HG03378 (cell line): ENCODE results near the gene ADAP1.
"Not testable (repeated sequence)": the region's sequence is repeated elsewhere in the genome, so short reads cannot be mapped to it uniquely, and the experiment has no call there.

Experiments
- ATAC-seq: cut with Tn5 transposase; IDR thresholded peaks from one replicate; pipeline ENCODE4 v1.9.1; 2021; ENCODE audit warnings: mild to moderate bottlenecking, moderate library complexity; ENCODE audit not compliant: unreplicated experiment

ADAP1 gene, protein sequence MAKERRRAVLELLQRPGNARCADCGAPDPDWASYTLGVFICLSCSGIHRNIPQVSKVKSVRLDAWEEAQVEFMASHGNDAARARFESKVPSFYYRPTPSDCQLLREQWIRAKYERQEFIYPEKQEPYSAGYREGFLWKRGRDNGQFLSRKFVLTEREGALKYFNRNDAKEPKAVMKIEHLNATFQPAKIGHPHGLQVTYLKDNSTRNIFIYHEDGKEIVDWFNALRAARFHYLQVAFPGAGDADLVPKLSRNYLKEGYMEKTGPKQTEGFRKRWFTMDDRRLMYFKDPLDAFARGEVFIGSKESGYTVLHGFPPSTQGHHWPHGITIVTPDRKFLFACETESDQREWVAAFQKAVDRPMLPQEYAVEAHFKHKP

GRCh38 chr7:954330-955238, at the start of gene ADAP1:
Gene ADAP1 (minus strand): TSS chr7:954680. CDS start chr7:954477, 203 bp downstream.
- no peak for ATAC-seq

- not testable (repeated sequence) for ATAC-seq
These were observed 48.0 kb upstream of the ADAP1 start for GRCh38 chr7:1002445-1002844.

- not testable (repeated sequence) for ATAC-seq
These were observed 47.5 kb upstream of the ADAP1 start for GRCh38 chr7:1002026-1002425.

DNA sequence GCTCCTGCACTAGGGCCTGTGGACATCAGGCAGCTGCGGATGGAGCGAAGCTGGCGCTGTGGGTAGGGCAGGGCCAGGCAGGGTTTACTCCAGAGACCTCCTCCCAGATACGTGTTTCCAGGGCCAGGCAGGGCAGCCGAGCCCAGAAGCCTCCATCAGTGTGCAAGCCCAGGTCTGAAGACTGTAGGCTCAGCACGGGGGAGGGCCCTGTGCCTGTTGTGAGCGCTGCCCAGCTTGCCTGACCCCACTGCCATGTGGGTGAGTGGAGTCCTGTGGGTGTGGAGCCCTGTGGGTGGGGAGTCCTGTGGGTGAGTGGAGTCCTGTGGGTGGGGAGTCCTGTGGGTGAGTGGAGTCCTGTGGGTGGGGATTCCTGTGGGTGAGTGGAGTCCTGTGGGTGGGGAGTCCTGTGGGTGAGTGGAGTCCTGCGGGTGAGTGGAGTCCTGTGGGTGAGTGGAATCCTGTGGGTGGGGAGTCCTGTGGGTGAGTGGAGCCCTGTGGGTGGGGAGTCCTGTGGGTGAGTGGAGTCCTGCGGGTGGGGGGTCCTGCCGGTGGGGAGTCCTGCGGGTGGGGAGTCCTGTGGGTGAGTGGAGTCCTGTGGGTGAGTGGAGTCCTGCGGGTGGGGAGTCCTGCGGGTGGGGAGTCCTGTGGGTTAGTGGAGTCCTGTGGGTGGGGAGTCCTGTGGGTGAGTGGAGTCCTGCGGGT, 46.7 kb upstream of the ADAP1 start:
- ATAC-seq: not testable (repeated sequence)

- no peak for ATAC-seq
These were observed 45.8 kb upstream of the ADAP1 start for GRCh38 chr7:999941-1000935.

- ATAC-seq: no peak
These were observed 44.8 kb upstream of the ADAP1 start for GRCh38 chr7:999149-999879.

GRCh38 chr7:997404-998395, 43.2 kb upstream of the ADAP1 start:
- ATAC-seq: no peak

DNA sequence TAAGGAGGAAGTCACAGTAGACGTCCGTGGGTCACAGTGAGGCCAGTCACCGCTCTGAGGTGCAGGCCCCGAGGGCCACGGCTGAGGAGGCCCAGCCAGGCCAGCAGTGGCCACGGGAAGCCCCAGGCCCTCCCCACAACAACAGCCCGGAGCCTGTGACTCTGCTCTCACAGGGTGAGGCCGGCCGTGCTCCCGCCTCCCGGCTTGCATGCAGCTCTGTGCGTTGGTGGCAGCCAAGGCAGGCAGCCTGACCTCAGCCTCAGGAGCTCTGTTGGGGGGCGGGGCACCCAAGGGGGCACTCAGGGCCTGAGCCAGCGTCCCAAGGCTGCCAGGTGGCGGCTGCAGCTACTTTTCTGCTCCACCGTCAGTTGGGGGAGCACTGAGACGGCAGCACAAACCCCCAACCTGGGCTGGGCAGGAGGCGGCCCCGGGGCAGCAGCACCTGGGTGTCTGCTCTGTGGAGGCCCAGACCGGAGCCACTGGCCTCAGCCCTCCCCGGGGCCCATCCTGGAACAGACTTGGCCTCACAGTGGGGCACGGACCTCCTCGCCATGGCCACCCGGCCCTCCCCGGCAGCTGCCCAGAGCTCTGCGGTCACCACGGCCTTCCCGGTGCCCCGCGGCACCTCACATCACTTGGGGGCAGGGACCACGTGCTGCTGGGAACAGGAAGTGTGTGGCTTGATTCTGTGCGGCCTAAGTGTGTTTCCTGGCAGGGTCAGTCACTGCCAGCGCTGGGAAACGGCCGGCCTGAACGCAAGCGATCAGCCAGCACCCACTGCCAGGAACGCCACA, 41.8 kb upstream of the ADAP1 start:
- no peak for ATAC-seq

DNA sequence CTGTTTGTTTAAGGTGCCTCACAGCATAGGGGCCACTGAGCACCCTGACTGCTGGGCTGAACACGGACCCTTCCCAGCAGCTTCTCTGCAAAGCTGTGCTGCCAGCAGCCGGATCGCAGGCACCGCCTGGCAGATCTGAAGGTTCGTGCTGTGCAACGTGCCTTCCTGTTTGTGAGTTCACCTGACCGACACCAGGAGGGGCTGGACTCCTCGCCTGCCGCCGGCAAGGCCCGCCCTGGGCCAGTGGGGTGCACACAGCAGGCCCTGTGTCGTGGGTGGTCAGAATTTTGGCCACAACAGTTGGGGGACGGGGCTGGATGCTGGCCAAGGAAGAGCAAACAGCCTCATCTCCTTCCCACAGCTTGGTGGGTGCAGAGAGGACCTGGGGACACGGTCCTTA, 41.1 kb upstream of the ADAP1 start:
- ATAC-seq: no peak

DNA sequence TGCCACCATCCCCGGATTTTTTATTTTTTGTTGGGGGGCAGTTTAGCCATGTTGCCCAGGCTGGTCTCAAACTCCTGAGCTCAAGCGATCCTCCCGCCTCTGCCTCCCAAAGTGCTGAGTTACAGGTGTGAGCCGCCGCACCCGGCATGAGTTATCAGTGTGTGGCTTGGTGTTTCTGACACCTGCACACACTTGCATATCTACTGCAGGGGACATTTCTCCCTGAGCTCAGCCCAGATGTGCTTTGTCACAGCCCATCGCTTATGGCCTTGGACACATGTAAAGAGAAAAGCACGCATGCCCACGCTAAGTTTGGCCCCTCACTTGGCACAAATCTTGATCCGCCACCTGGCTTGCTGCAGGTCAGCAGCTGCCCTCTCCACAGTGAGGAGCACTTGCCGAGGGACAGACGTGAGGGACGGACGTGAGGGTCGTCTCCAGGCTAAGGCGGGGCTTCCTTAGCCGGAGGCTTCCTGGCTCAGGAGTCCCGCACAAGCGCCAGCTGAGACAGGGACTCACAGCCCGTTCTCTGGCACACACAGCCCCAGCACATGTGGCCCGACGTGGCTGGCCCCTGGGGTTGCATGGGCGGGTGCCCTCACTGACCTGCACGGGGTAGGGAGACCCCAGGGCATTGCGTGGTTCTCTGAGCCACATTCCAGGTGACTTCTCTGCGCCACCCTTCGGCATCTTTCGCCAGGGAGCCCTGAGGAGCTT, 40.3 kb upstream of the ADAP1 start:
- no peak for ATAC-seq

- ATAC-seq: peak; percentile 82
These were observed 38.5 kb upstream of the ADAP1 start for GRCh38 chr7:992709-993607.

DNA sequence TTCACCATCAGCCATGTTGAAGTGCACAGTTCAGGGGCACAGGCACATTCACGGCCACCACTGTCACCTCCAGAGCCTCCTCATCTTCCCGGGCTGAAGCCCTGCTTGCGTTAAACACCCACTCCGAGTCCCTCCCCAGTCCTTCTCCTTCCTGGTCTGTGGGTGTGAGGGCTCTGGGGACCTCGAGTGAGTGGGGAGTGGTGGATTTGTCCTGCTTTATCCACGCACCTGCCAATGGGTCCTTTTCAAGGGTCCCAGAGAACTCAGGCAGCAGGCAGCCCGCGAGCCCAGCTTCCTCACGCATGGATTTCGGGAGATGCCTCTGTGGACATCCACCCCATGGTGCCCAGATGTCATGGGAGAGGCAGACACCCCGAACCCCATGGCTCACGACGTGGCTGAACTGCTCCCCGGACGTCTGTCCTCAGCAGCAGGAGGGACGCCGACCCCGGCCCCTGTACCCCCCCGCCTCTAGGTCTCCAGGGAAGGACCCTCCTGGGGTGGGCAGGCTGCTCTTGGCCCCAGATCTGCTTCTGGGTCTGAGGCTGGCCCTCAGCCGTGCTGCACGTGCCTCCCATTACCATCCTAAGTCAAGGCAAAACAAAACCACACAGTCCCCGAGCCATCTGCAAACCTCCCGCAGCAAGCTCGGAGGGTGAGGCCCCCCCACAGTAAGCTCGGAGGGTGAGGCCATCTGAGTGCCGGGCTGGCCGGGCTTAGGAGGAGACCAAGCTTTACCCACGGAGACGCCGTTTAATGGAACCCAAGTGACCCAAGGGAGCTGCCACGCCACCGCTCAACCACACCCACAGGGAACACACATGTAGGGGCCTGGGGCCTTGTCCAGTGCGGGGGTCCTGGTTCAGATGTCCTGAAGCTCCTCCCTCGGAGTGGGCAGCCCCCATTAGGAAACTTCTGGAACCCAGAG, 37.5 kb upstream of the ADAP1 start:
- no peak for ATAC-seq

- no peak for ATAC-seq
These were observed 36.7 kb upstream of the ADAP1 start for GRCh38 chr7:990933-991728.
